K562 (cell line): Measurements from ENCODE around the gene DERL3. TPM values are rescaled to one million over a fixed set of nuclear protein-coding genes. Genes with fewer than 3 reads are reported as not detected.

Experiments used
- BRD9 ChIP-seq: fragments of 450-650 bp; IDR thresholded peaks from 2 replicates; pipeline ENCODE4 v1.6.1; 2018; ENCODE audit warnings: low read depth; ENCODE audit not compliant: partially characterized antibody
- CBFA2T3 ChIP-seq: fragments of 450-650 bp; IDR thresholded peaks from 2 replicates; pipeline ENCODE4 v1.6.1; 2017
- IRF2 ChIP-seq: sonication (generic); formaldehyde crosslinking; IDR thresholded peaks from 2 replicates; pipeline ENCODE4 v1.8.1; 2022; ENCODE audit warnings: mild to moderate bottlenecking, missing genetic modification reagents
- NFRKB ChIP-seq: fragments of 450-650 bp; IDR thresholded peaks from 2 replicates; pipeline ENCODE4 v1.6.1; 2016; ENCODE audit warnings: low read depth
- NFXL1 ChIP-seq: fragments of 450-650 bp; formaldehyde crosslinking; IDR thresholded peaks from 2 replicates; pipeline ENCODE4 v1.4.0; 2021; ENCODE audit warnings: mild to moderate bottlenecking
- POLR2B ChIP-seq: fragments of 450-650 bp; IDR thresholded peaks from 2 replicates; pipeline ENCODE4 v1.6.1; 2018; ENCODE audit warnings: low read depth; ENCODE audit not compliant: partially characterized antibody
- RNF219 ChIP-seq: fragments of 250-450 bp; sonication (Bioruptor Pico); IDR thresholded peaks from 2 replicates; pipeline ENCODE4 v1.5.0; 2022; ENCODE audit warnings: mild to moderate bottlenecking
- SAP30 ChIP-seq: fragments of 200-600 bp; sonication (generic); IDR thresholded peaks from 2 replicates; pipeline ENCODE4 v1.6.1; 2012; ENCODE audit warnings: borderline replicate concordance, low read depth, mild to moderate bottlenecking, moderate library complexity, low read length, control low read depth, inconsistent platforms; ENCODE audit not compliant: insufficient read depth, poor library complexity, severe bottlenecking
- SOX6 ChIP-seq: fragments of 450-650 bp; IDR thresholded peaks from 2 replicates; pipeline ENCODE4 v1.6.1; 2014; ENCODE audit warnings: mild to moderate bottlenecking
- TARDBP ChIP-seq: fragments of 450-650 bp; IDR thresholded peaks from 2 replicates; pipeline ENCODE4 v1.6.1; 2016
- YY1 ChIP-seq, 3 experiments: IDR thresholded peaks; 2 replicates each; pipeline ENCODE4 v1.6.1; 2011; ENCODE audit warnings: low read length in 2 of 3, mild to moderate bottlenecking in 2 of 3, moderate library complexity in 2 of 3, borderline replicate concordance in 1 of 3, control low read depth in 1 of 3, low read depth in 1 of 3; ENCODE audit not compliant: insufficient read depth in 3 of 3, insufficient replicate concordance in 2 of 3, control insufficient read depth in 1 of 3, insufficient read length in 1 of 3; ENCODE audit errors: extremely low read depth in 1 of 3
- ZBTB2 ChIP-seq: fragments of 450-650 bp; IDR thresholded peaks from 2 replicates; pipeline ENCODE4 v1.6.1; 2016; ENCODE audit warnings: antibody characterized with exemption
- ZNF696 ChIP-seq: fragments of 250-450 bp; sonication (Bioruptor Pico); conservative IDR thresholded peaks from 2 replicates; pipeline ENCODE4 v1.4.0; 2020; ENCODE audit warnings: mild to moderate bottlenecking, moderate library complexity
- polyA plus RNA-seq, 8 experiments: library from polyadenylated mRNA; depleted of rRNA in 4 of 8; stranded (reverse) in 5 of 8; unstranded in 3 of 8; fragments of >200 nt; fragmentation: Nextera tagmentation in 2 of 8; fragmentation: Illumina TruSeq in 1 of 8; extraction: Ambion mirVana in 2 of 8; extraction: Trizol in 1 of 8; gene quantifications; 2 replicates each; pipeline versions ENCODE4 v1.2.1 to v1.2.3, GENCODE V29; 2011 to 2014; ENCODE audit warnings: inconsistent platforms in 1 of 8, missing spikeins in 1 of 8
- total RNA-seq, 7 experiments: library from RNA; depleted of rRNA in 6 of 7; stranded (reverse); fragments of >200 nt in 6 of 7; fragmentation: Illumina TruSeq in 2 of 7; extraction: Trizol in 2 of 7; gene quantifications; 2 replicates each; pipeline versions ENCODE4 v1.2.1 to v1.2.3, GENCODE V29; 2011 to 2021; ENCODE audit warnings: low replicate concordance in 1 of 7
- TF ChIP-seq, protein P1 (sequence below): sonication (generic); formaldehyde crosslinking; IDR thresholded peaks from 2 replicates; pipeline ENCODE4 v1.8.1; 2023; ENCODE audit warnings: mild to moderate bottlenecking, missing genetic modification reagents, moderate library complexity
- TF ChIP-seq, protein P2 (sequence below): sonication (generic); formaldehyde crosslinking; IDR thresholded peaks from 2 replicates; pipeline ENCODE4 v1.8.0; 2023; ENCODE audit warnings: missing genetic modification reagents, mild to moderate bottlenecking, borderline replicate concordance

DERL3 gene
- total and polyA plus RNA-seq, 9 of the 15 experiments (the other 6 are each of a cell fraction or from before 2014, with no cell fraction given): 1.3 to 12.4 (median 4.8) TPM

- TF ChIP-seq POLR2B (no peak), TARDBP (no peak), SOX6 (no peak), ZNF696 (no peak), NFXL1 (CRISPR knock-in tag) (no peak), RNF219 (CRISPR knock-in tag) (no peak), IRF2 (CRISPR knock-in tag) (no peak), YY1 (IDR thresholded peaks at IDR 0.05; ENCODE audit: borderline replicate concordance in 1 of 3, control insufficient read depth in 1 of 3, extremely low read depth in 1 of 3, insufficient read depth in 3 of 3, insufficient read length in 1 of 3, insufficient replicate concordance in 2 of 3, low read depth in 1 of 3, low read length in 2 of 3) (peak in 1 of 3 experiments; percentile 44), ZBTB2 (no peak), CBFA2T3 (no peak), SAP30 (peak; percentile 47), BRD9 (no peak), NFRKB (no peak)
- TF ChIP-seq, protein P1, sequence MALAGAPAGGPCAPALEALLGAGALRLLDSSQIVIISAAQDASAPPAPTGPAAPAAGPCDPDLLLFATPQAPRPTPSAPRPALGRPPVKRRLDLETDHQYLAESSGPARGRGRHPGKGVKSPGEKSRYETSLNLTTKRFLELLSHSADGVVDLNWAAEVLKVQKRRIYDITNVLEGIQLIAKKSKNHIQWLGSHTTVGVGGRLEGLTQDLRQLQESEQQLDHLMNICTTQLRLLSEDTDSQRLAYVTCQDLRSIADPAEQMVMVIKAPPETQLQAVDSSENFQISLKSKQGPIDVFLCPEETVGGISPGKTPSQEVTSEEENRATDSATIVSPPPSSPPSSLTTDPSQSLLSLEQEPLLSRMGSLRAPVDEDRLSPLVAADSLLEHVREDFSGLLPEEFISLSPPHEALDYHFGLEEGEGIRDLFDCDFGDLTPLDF (CRISPR knock-in tag): no peak
- TF ChIP-seq, protein P2, sequence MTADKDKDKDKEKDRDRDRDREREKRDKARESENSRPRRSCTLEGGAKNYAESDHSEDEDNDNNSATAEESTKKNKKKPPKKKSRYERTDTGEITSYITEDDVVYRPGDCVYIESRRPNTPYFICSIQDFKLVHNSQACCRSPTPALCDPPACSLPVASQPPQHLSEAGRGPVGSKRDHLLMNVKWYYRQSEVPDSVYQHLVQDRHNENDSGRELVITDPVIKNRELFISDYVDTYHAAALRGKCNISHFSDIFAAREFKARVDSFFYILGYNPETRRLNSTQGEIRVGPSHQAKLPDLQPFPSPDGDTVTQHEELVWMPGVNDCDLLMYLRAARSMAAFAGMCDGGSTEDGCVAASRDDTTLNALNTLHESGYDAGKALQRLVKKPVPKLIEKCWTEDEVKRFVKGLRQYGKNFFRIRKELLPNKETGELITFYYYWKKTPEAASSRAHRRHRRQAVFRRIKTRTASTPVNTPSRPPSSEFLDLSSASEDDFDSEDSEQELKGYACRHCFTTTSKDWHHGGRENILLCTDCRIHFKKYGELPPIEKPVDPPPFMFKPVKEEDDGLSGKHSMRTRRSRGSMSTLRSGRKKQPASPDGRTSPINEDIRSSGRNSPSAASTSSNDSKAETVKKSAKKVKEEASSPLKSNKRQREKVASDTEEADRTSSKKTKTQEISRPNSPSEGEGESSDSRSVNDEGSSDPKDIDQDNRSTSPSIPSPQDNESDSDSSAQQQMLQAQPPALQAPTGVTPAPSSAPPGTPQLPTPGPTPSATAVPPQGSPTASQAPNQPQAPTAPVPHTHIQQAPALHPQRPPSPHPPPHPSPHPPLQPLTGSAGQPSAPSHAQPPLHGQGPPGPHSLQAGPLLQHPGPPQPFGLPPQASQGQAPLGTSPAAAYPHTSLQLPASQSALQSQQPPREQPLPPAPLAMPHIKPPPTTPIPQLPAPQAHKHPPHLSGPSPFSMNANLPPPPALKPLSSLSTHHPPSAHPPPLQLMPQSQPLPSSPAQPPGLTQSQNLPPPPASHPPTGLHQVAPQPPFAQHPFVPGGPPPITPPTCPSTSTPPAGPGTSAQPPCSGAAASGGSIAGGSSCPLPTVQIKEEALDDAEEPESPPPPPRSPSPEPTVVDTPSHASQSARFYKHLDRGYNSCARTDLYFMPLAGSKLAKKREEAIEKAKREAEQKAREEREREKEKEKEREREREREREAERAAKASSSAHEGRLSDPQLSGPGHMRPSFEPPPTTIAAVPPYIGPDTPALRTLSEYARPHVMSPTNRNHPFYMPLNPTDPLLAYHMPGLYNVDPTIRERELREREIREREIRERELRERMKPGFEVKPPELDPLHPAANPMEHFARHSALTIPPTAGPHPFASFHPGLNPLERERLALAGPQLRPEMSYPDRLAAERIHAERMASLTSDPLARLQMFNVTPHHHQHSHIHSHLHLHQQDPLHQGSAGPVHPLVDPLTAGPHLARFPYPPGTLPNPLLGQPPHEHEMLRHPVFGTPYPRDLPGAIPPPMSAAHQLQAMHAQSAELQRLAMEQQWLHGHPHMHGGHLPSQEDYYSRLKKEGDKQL (CRISPR knock-in tag): no peak
Observed at GRCh38 chr22:23849009-23850006, 10.5 kb upstream of the DERL3 start (continued).
